GM18858 (cell line): ENCODE data around the gene PPP1R13B.

Experiments
- ATAC-seq: cut with Tn5 transposase; IDR thresholded peaks from one replicate; pipeline ENCODE4 v1.9.1; 2021; ENCODE audit not compliant: unreplicated experiment

PPP1R13B gene

GRCh38 chr14:103746701-103747100 lies 100.7 kb downstream of the PPP1R13B start:
- ATAC-seq, result no peak

- ATAC-seq, result no peak
Measured at GRCh38 chr14:103745424-103745823, 102.0 kb downstream of the PPP1R13B start.

GRCh38 chr14:103744621-103745395 lies 102.6 kb downstream of the PPP1R13B start:
- no peak for ATAC-seq

GRCh38 chr14:103743691-103744090 lies 103.7 kb downstream of the PPP1R13B start:
- no peak for ATAC-seq

GRCh38 chr14:103742499-103743255 lies 104.7 kb downstream of the PPP1R13B start:
- no peak for ATAC-seq

- no peak for ATAC-seq
Measured at GRCh38 chr14:103741876-103742275, 105.5 kb downstream of the PPP1R13B start.

- ATAC-seq, result no peak
Measured at GRCh38 chr14:103740991-103741689, 106.2 kb downstream of the PPP1R13B start.

- no peak for ATAC-seq
Measured at GRCh38 chr14:103739793-103740501, 107.4 kb downstream of the PPP1R13B start.

GRCh38 chr14:103739466-103739792 lies 107.9 kb downstream of the PPP1R13B start:
- no peak for ATAC-seq

- no peak for ATAC-seq
Measured at GRCh38 chr14:103738701-103739451, 108.5 kb downstream of the PPP1R13B start.

- ATAC-seq, result no peak
Measured at GRCh38 chr14:103738166-103738565, 109.2 kb downstream of the PPP1R13B start.

GRCh38 chr14:103737432-103738045 lies 109.8 kb downstream of the PPP1R13B start:
- no peak for ATAC-seq

- no peak for ATAC-seq
Measured at GRCh38 chr14:103736546-103737431, 110.6 kb downstream of the PPP1R13B start.

GRCh38 chr14:103735815-103736545 lies 111.4 kb downstream of the PPP1R13B start:
- ATAC-seq, result no peak

- no peak for ATAC-seq
Measured at GRCh38 chr14:103735439-103735814, 111.9 kb downstream of the PPP1R13B start.

- no peak for ATAC-seq
Measured at GRCh38 chr14:103735022-103735421, 112.4 kb downstream of the PPP1R13B start.

- ATAC-seq, result no peak
Measured at GRCh38 chr14:103734081-103734888, 113.1 kb downstream of the PPP1R13B start.

- no peak for ATAC-seq
Measured at GRCh38 chr14:103733651-103734050, 113.7 kb downstream of the PPP1R13B start.
